PFSK-1 (cell line): ENCODE measurements around the gene TNIP2.

Experiments
- FOXP2 ChIP-seq: optimal IDR thresholded peaks from 2 replicates; pipeline ENCODE3; 2011; ENCODE audit warnings: borderline replicate concordance, control low read depth, inconsistent platforms; ENCODE audit not compliant: insufficient read depth; ENCODE audit errors: extremely low read length, extremely low read depth
- POLR2AphosphoS5 ChIP-seq: IDR thresholded peaks from 2 replicates; pipeline ENCODE4 v1.6.1; 2012; ENCODE audit warnings: low read depth, mild to moderate bottlenecking, control low read depth, low read length, moderate library complexity
- REST ChIP-seq, 2 experiments: IDR thresholded peaks; 2 replicates each; pipeline versions ENCODE4 v1.6.1 to v1.8.0; 2011 to 2012; ENCODE audit warnings: low read depth in 2 of 2, low read length in 2 of 2, control low read depth in 1 of 2, inconsistent platforms in 1 of 2, mild to moderate bottlenecking in 1 of 2, moderate library complexity in 1 of 2; ENCODE audit not compliant: insufficient read depth in 1 of 2
- SIN3A ChIP-seq: IDR thresholded peaks from 2 replicates; pipeline ENCODE4 v1.6.1; 2012; ENCODE audit warnings: mild to moderate bottlenecking, low read length, moderate library complexity, borderline replicate concordance; ENCODE audit not compliant: insufficient read depth
- TAF1 ChIP-seq: IDR thresholded peaks from 2 replicates; pipeline ENCODE4 v1.6.1; 2012; ENCODE audit warnings: low read length, control low read depth, borderline replicate concordance; ENCODE audit not compliant: insufficient read depth

Gene TNIP2

GRCh38 chr4:2699534-2699933 lies 56.6 kb downstream of the TNIP2 start:
- TF ChIP-seq REST (IDR thresholded peaks at IDR 0.05; ENCODE audit: insufficient read depth in 1 of 2, low read depth in 2 of 2, low read length in 2 of 2) (no peak), SIN3A (no peak), POLR2AphosphoS5 (no peak), TAF1 (no peak), FOXP2 (no peak)

- TF ChIP-seq REST (IDR thresholded peaks at IDR 0.05; ENCODE audit: insufficient read depth in 1 of 2, low read depth in 2 of 2, low read length in 2 of 2) (no peak), TAF1 (no peak), FOXP2 (no peak), POLR2AphosphoS5 (no peak), SIN3A (no peak)
Measured at GRCh38 chr4:2698951-2699505, 57.1 kb downstream of the TNIP2 start.

- TF ChIP-seq SIN3A (no peak), POLR2AphosphoS5 (no peak), FOXP2 (no peak), TAF1 (no peak), REST (IDR thresholded peaks at IDR 0.05; ENCODE audit: insufficient read depth in 1 of 2, low read depth in 2 of 2, low read length in 2 of 2) (no peak)
Measured at GRCh38 chr4:2698504-2698903, 57.6 kb downstream of the TNIP2 start.

GRCh38 chr4:2697995-2698414 lies 58.1 kb downstream of the TNIP2 start:
- TF ChIP-seq SIN3A (no peak), REST (IDR thresholded peaks at IDR 0.05; ENCODE audit: insufficient read depth in 1 of 2, low read depth in 2 of 2, low read length in 2 of 2) (no peak), TAF1 (no peak), FOXP2 (no peak), POLR2AphosphoS5 (no peak)
